GM19351 (cell line): ENCODE measurements around the gene INHBE.
"Not testable (repeated sequence)": the region's sequence is repeated elsewhere in the genome, so short reads cannot be mapped to it uniquely, and the experiment has no call there.

ENCODE experiments used
- ATAC-seq: cut with Tn5 transposase; IDR thresholded peaks from one replicate; pipeline ENCODE4 v1.9.1; 2021; ENCODE audit warnings: mild to moderate bottlenecking, moderate library complexity; ENCODE audit not compliant: unreplicated experiment

INHBE gene, protein sequence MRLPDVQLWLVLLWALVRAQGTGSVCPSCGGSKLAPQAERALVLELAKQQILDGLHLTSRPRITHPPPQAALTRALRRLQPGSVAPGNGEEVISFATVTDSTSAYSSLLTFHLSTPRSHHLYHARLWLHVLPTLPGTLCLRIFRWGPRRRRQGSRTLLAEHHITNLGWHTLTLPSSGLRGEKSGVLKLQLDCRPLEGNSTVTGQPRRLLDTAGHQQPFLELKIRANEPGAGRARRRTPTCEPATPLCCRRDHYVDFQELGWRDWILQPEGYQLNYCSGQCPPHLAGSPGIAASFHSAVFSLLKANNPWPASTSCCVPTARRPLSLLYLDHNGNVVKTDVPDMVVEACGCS

GRCh38 chr12:57454566-57455373 is at the start of gene INHBE:
INHBE (plus strand) TSS chr12:57455307; CDS start chr12:57455537, 230 bp downstream.
- ATAC-seq = no peak

- ATAC-seq = no peak
Observed at GRCh38 chr12:57410534-57410933, 44.6 kb upstream of the INHBE start.

DNA sequence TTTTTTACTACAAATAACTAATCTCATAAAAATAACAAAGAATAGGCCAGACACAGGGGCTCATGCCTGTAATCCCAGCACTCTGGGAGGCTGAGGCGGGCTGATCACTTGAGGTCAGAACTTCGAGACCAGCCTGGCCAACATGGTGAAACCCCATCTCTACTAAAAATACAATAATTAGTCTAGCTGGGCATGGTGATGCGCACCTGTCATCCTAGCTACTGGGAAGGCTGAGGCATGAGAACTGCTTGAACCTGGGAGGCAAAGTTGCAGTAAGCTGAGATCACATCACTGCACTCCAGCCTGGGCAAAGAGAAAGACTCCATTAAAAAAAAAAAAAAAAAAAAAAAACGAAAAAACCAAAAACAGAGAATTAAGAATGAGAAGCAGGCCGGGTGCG is 40.9 kb upstream of the INHBE start:
- not testable (repeated sequence) for ATAC-seq

DNA sequence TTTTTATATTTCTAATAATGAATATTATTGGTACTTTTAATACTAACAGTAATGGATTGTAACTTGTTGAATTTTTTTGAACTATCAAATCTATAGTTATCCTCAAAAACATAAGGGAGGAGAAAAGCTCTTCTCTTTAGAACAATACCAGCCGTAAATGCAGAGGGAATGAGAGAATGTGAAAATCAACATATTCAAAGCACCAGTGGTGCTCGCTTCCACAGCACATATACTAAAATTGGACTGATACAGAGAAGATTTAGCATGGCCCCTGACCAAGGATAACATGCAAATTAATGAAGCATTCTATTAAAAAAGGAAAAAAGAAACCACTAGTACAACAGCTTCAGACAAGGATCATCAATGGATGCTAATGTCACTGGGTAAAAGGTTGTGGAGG is 40.0 kb upstream of the INHBE start:
- ATAC-seq = no peak

DNA sequence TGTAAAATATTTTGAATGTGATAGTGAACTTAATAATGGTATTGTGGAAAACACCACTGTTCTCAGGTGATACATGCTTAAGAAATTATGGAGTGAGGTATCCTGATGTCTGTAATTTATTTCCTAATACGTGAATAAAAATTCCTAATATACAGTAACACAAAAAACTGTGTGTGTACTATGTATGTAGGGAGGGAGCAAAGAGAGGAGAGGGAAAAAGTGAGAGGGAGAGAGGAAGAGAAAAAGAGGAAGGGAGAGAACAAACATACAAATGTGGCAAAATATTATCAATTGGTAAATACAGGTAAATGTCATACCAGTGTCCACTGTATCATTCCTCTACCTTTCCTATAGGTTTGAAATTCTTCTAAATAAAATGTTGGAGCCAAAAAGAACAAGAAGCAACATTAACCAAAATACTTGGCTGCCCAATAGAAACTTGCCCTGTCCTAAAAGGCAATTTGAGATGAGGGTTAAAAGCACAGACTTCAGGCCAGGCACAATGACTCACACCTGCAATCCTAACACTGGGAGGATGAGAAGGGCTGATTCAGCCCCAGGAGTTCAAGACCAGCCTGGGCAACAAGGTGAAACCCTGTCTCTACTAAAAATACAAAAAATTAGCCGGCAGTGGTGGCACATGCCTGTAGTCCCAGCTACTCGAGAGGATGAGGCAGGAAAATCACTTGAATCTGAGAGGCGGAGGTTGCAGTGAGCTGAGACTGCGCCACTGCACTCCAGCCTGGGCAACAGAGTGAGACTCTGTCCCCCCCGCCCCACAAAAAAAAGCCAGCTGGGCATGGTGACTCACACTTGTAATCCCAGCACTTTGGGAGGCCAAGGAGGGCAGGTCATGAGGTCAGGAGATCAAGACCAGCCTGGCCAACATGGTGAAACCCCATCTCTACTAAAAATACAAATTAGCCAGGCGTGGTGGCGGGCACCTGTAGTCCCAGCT is 38.8 kb upstream of the INHBE start:
- ATAC-seq = no peak

- ATAC-seq = no peak
Observed at GRCh38 chr12:57418255-57418654, 36.9 kb upstream of the INHBE start.

DNA sequence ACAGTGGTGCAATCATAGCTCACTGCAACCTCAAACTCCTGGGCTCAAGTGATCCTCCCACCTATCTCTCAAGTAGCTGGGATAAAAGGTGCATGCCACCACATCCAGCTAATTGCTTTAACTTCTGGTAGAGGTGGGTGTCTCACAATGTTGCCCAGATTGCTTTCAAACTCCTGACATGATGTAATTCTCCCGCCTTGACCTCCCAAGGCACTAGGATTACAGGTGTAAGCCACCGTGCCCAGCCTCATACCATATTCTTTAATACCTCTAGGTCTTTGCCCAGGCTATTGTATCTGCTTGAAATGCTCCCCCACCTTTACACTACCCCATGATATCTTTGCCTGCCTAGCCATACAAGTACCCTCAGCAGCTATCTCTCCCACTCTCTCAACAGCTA is 35.6 kb upstream of the INHBE start:
- ATAC-seq = no peak

DNA sequence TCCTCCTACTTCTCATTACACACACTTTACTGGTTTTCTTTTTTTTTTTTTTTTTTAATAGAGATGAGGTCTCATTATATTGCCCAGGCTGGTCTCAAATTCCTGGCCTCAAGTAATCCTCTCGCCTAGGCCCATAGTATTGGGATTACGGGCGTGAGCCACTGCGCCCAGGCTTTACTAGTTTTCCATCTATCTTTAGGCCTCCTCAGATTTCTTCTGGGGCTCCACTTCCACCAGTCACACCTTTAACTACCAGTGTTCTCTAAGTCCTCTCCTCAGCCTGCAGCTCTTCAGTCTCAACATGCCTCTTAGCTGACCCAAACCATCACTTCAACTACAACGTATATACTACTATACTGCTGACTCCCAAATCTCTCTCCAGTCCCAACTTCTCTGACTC is 34.6 kb upstream of the INHBE start:
- ATAC-seq = no peak

- not testable (repeated sequence) for ATAC-seq
Observed at GRCh38 chr12:57426948-57427347, 28.2 kb upstream of the INHBE start.

DNA sequence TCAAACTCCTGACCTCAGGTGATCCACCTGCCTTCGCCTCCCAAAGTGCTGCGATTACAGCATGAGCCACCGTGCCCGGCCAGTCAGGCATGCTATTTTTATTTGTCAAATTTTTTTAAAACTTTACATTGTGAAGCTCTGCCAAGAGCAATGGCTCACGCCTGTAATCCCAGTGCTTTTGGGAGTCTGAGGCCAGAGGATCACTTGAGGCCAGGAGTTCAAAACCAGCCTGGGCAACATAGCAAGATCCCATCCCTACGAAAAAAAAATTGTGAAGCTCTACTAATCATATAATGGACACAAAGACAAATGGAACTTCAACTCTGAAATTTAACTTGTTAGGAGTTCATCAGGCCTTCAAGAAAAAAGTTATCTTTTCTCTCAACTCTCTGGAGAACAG is 26.1 kb upstream of the INHBE start:
- no peak for ATAC-seq

DNA sequence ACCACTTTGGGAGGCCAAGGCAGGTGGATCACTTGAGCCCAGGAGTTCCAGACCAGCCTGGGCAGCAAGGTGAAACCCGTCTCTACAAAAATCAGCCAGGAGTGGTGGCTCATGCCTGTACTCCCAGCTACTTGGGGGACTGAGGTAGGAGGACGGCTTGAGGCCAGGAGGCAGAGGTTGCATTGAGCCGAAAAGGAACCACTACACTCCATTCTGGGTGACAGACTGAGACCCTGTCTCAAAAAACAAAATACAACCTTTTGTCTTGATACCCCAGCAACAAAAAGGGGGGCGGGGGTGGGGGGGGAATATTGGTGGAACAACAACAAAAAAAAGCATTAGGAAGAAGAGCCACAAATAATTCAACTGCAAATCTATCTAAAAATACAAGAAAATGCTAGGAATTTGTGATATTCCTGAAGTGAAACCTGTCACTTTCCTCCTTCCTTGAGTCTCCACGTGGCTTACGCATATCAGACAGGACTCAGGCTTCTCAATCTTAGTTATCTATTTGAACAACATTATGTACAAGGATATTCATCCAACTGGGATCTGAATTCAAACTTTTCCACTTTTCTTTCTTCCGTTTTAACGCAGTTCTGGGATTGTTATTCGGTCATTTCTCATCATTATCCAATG is 25.5 kb upstream of the INHBE start:
- ATAC-seq = no peak

GRCh38 chr12:57430112-57430930 is 24.8 kb upstream of the INHBE start:
- peak; percentile 59 for ATAC-seq

DNA sequence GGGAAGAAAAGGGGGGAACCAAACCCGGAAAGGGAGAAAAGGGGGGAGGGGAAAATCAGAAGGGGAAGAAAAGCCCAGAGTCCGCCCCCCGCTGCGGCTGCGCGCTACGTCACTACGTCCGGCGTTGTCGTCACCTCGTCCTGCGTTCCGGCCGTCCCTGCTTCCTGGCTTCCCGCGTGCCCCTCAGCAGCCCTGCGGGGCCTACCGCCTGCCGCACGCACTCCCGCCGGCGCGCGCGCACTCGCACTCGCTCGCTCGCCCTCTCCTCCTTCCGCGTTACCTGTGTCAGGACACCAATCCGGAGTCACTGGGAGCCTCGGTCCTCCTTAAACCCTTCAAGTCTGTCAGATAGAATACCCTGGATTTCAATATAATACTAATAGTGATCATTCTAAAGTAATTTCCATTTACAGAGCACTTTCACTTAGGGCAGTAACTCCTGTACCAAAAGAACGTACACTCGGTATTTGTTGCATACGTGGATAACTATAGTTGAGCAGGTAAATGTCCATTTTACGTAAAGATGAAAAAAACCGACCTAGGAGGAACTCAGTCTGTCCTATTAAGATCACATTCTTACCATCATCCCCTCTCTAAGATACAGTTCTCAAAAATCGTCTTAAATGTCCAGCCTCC is 24.1 kb upstream of the INHBE start, which contains the start of gene R3HDM2:
TSS of gene R3HDM2 (minus strand) at position 113 of the 636 bp plus-strand sequence. CDS start 120,615 bp downstream, outside the sequence.
- ATAC-seq = peak; percentile 93

DNA sequence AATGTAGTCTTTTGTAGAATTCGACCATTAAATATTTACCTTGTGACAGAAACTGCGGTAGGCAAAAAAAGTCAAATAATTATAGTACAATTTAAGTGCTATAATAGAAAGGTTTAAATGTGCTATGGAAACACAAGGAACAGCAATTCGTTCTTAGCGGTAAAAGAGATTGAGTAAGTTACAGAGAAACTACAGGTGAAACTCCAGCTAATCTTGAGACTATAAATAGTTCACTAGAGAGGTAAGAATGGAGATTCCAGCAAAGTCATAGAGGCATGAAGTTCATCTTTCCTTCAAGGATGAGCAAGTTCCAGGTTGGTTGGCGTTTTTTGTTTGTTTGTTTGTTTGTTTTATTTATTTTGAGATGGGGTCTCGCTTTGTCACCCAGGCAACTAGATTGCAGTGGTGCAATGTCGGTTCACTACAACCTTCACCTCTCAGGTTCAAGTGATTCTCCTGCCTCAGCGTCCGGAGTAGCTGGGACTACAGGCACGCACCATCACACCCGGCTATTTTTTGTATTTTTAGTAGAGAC is 23.4 kb upstream of the INHBE start:
- no peak for ATAC-seq

GRCh38 chr12:57433370-57433769 is 21.7 kb upstream of the INHBE start:
- ATAC-seq = no peak

GRCh38 chr12:57434517-57435223 is 20.4 kb upstream of the INHBE start, which contains the start of gene INHBC:
INHBC (plus strand) TSS chr12:57434784; CDS start chr12:57434887, 103 bp downstream.
- ATAC-seq = no peak

DNA sequence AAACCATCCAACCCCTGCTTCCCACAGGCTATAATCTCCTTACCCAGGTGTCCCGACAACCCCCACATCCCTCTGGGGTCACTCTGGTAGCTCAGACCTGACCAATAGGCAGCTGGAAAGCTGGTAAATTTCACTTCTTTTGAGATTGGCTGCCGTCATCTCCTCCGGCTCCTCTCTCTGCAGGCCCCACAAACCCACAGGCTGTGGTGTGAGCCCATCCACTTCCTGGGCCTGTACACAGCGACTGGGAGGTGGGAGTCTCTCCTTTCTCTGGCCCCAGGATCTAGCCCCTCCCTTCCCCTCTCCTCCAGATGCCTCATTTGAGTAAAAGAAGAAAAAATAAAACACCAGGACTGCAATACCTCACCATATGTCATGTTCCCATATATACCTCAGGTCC is 19.8 kb upstream of the INHBE start:
- ATAC-seq = no peak

GRCh38 chr12:57438400-57438799 is 16.7 kb upstream of the INHBE start:
- no peak for ATAC-seq
